NCI-H1436 treated with DMSO at 0.1 percent for 48 hours (cell line): ENCODE data around the gene LCN2.
"Not testable (repeated sequence)": the region's sequence is repeated elsewhere in the genome, so short reads cannot be mapped to it uniquely, and the experiment has no call there.

Experiments
- DNase-seq: peaks from one replicate; lab custom pipeline; 2025; lab: John Stamatoyannopoulos, UW

Gene LCN2

DNA sequence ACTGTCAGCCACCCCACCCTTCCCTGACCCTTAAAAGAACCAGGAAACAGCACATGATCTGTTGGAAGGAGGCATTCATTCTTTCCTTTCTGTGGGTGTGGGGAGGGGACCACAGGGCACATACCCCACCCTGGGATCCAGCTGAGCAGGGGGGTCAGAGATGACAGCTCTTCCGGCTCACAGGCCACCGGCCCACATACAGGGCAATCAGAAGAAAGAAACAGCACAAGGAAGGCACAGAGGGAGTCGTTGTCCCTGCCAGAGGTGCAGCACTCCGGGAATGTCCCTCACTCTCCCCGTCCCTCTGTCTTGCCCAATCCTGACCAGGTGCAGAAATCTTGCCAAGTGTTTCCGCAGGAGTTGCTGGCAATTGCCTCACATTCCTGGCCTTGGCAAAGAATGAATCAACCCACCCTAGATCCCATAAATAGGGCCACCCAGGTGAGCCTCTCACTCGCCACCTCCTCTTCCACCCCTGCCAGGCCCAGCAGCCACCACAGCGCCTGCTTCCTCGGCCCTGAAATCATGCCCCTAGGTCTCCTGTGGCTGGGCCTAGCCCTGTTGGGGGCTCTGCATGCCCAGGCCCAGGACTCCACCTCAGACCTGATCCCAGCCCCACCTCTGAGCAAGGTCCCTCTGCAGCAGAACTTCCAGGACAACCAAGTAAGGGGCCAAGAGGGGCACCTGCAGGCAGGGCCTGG, at the start of gene LCN2:
TSS of gene LCN2 (plus strand) at position 453 of the 701 bp plus-strand sequence. CDS start at position 526, 73 bp downstream.
- DNase-seq: no peak

DNA sequence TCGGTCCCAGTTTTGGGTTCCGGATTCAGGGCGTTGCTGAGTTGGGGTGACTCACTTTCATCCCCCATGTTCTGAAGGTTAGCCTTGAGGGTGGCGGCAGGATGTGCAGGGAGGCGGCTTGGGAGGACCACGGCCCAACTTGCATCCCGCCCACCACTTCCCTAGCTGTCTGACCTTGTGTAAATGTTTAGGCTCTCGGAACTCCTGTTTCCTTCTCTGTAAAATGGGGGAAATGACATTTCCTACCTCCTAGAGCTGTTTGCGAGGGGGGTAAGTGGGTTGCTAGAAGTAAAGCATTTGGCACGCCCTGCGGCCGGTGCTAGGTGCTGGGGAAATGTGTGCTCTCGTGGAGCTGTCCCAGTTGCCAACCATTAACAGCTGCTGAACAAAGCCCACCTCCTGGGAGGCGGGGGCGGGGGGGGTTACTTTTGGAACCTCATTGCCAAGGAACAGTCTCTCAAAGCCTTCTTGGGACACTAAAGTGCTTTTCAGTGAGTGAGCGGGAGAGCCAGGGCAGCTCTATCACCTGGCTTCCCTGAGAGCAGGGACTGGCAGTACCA, 49.2 kb upstream of the LCN2 start:
- DNase-seq: no peak

DNA sequence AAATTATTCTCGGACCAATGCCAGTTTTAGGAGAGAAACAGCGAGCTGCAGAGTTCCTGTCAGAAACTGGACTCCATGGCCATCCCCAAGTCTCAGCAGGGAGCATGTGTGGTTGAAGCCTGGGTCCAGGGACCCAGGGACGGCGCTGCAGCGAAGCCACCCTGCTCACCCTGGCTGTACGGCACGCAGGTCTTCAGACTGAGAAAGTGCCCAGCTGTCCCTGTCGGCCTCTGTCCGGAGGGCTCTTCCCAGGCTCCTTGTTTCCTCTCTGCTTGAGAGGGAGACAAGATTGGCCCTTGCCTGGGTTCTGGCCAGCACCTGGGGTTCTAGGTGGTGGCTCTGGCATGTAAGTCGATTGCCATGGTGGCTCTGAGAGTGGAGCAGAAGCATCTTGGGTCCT, 48.7 kb upstream of the LCN2 start:
- no peak for DNase-seq

DNA sequence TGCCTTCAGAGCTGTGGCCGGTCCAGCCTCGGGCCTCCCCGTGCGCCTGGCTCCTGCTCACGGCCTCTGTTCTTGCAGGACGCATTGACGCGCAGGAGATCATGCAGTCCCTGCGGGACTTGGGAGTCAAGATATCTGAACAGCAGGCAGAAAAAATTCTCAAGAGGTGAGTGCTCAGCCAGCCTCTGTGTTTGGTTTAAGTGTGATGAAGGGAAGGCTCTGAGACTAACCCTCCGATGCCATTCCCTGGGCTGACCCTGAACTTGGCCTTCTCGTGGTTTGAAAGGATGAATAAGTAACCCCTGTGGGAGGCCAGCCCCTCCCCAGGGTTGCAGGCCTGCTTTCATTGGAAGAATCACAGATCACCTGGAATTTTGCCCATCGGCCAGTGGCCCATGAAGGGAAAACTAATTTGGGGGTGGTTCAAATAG, 48.0 kb upstream of the LCN2 start:
- no peak for DNase-seq

DNA sequence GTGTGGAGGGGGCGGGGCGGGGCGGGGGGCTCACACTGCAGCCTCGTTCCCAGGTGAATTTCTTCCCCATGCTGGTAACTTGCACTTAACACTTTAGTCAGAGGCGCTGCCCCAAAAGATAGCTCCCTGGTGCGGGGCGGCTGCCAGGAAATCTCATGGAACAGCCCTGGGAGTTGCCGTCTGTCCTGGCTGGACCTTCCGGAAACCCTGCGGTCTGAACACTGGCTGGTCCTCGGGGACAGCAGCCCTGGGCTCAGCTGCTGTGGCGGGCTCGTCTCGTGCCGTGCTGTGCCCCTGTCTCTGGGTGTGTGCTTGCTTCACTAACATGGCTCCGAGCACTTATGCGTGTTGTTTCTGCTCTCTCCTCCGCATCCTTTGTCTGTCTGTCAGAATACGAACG, 47.6 kb upstream of the LCN2 start:
- DNase-seq: no peak

DNA sequence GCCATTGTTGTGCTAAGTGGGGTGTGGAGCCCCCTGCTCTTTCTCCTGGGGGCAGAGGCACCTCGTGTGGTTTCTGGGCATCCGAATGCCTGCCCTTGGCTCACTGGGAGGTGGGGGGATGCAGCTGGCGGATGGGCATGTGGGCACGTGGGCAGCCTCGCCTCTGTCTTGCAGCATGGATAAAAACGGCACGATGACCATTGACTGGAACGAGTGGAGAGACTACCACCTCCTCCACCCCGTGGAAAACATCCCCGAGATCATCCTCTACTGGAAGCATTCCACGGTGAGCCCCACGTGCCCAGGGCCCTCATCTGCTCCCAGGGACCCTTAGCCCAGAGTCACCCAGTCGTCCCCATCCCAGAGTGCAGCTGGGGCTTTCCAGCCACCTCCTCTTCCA, 47.1 kb upstream of the LCN2 start:
- no peak for DNase-seq

DNA sequence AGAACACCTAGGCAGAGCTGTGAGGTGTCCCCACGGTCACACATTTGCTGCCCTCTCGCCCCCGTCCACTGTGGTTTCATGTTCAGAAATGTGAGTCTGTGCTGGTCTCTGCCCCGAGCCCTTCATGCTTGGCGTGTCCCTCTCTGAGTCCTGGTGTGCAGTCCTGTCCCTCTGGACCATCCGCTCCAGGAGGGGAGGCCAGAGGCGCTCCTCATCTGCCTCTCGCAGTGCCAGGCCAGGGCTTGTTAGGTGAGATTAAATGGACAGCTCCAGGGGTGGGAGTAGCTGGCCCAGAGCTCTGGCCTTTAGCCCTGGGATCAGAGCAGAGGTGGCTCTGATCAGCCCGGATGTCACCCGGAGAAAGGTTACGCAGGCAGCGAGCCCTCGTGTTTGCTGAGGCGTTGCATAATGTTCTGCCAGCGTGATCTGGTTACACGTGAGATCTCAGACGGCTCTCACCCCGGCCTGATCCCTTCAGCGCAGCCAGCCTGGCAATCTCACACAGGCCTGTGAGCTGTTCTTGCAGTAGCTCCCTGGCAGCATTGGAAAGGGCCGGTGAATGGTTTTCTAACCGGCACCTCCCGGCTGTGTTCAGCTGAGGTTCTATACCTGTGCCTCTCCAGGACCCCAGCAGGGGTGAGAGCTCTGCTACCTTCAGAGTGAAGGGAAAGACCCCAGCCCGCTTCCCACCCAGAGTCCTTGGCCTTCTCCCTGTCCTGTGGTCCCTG, 46.2 kb upstream of the LCN2 start:
- DNase-seq: no peak

DNA sequence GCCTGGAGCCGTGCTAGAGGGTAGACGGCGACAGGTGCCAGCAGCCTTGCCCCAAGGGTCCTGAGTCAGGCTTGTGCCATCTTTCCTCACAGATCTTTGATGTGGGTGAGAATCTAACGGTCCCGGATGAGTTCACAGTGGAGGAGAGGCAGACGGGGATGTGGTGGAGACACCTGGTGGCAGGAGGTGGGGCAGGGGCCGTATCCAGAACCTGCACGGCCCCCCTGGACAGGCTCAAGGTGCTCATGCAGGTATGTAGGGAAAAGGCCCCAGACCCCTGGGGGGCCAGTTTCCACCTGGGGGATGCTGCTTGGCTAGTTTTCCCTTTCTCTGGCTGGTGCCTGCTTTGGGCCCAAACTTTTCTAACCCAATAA, 45.7 kb upstream of the LCN2 start:
- DNase-seq: no peak

DNA sequence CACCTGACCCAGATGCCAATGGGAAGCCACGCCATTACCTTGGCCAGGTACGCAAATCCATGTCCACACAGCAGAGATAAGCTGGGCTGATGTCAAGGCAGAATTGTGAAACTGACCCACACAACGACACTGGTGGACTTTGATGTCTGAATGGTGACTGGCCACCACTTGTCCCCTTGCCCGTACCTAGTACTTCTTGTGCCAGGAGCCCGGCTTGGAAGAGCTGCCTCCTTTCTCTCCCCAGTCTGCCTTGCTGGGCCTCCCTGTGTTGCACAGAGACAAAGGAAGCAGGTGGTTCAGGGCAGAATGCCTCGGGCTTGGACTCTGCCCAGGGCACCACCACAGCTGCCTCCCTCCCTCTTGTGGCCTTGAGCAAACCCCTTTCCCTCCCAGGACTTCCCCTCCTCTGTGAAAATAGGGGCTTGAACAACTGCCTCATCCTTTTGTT, 45.1 kb upstream of the LCN2 start:
- DNase-seq: no peak

DNA sequence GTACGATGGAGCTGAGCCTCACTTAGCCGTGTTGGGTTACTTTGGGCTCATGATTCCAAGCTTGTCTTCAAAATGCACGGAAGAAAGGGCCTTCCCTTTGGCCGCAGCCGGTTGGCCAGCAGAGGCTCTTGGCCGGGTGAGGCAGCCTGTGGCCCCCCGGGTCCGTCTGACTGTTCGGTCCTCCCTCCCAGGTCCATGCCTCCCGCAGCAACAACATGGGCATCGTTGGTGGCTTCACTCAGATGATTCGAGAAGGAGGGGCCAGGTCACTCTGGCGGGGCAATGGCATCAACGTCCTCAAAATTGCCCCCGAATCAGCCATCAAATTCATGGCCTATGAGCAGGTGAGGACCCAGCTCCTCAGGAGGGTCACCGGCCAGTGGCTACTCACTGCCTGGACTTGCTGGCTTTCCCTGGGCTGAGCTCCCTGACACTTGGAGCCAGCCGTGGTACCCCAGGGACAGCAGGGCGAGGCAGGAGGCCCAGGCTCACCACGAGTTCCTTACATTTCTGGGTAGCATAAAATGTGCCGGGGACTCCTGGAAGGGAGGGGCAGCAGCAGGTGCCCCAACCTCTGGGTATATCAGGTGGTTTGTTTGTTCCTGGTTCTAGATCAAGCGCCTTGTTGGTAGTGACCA, 43.6 kb upstream of the LCN2 start:
- DNase-seq: no peak

DNA sequence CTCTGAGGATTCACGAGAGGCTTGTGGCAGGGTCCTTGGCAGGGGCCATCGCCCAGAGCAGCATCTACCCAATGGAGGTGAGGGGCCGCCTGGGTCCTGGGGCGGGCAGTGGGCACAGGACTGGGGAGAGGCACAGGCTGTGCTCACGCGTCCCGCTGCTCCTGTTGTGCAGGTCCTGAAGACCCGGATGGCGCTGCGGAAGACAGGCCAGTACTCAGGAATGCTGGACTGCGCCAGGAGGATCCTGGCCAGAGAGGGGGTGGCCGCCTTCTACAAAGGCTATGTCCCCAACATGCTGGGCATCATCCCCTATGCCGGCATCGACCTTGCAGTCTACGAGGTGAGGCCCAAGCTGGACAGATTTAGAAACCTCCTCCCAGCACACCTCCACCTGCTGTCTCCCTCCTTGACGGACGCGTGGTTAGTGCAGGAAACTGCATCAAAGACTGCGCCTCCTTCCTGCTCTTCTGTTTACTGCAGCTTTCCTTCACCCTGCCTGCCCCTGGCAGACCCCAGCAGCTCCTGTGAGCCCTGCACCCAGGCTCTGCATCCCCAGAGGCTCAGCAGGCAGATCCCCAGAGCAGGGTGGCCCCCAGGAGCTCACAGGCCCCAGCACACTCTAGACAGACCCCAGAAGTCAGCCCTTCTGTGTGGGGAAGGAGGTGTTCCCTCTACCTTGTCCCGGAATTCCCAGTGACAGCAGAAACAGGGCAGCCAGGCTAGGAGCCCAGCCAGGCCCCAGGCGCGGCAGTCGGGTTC, 42.9 kb upstream of the LCN2 start:
- no peak for DNase-seq

DNA sequence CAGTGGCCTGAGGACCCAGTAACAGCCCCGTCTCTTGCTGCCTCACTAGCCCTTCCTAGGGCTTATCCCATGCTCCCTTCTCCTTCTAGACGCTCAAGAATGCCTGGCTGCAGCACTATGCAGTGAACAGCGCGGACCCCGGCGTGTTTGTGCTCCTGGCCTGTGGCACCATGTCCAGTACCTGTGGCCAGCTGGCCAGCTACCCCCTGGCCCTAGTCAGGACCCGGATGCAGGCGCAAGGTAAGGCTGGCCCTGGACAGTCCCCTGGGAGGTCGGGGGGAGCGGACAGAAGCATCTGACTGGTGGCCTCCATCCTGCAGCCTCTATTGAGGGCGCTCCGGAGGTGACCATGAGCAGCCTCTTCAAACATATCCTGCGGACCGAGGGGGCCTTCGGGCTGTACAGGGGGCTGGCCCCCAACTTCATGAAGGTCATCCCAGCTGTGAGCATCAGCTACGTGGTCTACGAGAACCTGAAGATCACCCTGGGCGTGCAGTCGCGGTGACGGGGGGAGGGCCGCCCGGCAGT, 42.2 kb upstream of the LCN2 start:
- no peak for DNase-seq

DNA sequence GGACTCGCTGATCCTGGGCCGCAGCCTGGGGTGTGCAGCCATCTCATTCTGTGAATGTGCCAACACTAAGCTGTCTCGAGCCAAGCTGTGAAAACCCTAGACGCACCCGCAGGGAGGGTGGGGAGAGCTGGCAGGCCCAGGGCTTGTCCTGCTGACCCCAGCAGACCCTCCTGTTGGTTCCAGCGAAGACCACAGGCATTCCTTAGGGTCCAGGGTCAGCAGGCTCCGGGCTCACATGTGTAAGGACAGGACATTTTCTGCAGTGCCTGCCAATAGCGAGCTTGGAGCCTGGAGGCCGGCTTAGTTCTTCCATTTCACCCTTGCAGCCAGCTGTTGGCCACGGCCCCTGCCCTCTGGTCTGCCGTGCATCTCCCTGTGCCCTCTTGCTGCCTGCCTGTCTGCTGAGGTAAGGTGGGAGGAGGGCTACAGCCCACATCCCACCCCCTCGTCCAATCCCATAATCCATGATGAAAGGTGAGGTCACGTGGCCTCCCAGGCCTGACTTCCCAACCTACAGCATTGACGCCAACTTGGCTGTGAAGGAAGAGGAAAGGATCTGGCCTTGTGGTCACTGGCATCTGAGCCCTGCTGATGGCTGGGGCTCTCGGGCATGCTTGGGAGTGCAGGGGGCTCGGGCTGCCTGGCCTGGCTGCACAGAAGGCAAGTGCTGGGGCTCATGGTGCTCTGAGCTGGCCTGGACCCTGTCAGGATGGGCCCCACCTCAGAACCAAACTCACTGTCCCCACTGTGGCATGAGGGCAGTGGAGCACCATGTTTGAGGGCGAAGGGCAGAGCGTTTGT, 41.6 kb upstream of the LCN2 start:
- DNase-seq: no peak

DNA sequence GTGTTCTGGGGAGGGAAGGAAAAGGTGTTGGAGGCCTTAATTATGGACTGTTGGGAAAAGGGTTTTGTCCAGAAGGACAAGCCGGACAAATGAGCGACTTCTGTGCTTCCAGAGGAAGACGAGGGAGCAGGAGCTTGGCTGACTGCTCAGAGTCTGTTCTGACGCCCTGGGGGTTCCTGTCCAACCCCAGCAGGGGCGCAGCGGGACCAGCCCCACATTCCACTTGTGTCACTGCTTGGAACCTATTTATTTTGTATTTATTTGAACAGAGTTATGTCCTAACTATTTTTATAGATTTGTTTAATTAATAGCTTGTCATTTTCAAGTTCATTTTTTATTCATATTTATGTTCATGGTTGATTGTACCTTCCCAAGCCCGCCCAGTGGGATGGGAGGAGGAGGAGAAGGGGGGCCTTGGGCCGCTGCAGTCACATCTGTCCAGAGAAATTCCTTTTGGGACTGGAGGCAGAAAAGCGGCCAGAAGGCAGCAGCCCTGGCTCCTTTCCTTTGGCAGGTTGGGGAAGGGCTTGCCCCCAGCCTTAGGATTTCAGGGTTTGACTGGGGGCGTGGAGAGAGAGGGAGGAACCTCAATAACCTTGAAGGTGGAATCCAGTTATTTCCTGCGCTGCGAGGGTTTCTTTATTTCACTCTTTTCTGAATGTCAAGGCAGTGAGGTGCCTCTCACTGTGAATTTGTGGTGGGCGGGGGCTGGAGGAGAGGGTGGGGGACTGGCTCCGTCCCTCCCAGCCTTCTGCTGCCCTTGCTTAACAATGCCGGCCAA, 40.8 kb upstream of the LCN2 start:
- no peak for DNase-seq

DNA sequence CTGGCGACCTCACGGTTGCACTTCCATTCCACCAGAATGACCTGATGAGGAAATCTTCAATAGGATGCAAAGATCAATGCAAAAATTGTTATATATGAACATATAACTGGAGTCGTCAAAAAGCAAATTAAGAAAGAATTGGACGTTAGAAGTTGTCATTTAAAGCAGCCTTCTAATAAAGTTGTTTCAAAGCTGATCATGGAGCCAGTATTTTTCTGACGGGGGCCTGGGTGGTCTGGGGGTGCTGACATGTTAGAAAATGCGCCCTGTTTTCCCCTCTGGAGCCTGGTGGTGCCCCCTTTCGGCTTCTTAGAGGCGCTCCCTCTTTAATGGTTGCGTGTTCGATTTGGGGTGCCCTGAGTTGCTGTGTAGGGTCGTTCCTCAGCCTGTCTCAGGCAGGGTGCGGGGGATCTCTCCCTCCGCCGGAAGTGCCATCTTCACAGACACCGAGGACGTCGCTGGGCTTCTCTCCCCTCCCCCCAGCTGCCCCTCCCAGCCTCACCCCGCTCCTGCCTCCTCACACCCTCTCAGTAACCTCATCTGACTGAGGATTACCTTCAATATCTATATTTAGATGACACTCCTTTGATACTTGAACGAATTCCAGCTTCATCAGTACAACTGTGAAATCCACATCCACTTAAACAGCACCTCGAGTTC, 40.1 kb upstream of the LCN2 start:
- no peak for DNase-seq

DNA sequence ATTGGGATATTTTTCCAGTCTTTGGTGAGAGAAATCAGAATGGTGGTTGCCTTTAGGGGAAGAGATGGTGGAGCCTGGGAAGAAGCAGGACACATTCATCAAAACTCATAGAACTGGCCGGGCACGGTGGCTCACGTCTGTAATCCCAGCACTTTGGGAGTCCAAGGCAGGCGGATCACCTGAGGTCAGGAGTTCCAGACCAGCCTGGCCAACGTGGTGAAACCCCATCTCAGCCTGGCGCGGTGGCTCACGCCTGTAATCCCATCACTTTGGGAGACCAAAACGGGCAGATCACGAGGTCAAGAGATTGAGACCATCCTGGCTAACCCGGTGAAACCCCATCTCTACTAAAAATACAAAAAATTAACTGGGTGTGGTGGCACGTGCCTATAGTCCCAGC, 37.5 kb upstream of the LCN2 start:
- not testable (repeated sequence) for DNase-seq

DNA sequence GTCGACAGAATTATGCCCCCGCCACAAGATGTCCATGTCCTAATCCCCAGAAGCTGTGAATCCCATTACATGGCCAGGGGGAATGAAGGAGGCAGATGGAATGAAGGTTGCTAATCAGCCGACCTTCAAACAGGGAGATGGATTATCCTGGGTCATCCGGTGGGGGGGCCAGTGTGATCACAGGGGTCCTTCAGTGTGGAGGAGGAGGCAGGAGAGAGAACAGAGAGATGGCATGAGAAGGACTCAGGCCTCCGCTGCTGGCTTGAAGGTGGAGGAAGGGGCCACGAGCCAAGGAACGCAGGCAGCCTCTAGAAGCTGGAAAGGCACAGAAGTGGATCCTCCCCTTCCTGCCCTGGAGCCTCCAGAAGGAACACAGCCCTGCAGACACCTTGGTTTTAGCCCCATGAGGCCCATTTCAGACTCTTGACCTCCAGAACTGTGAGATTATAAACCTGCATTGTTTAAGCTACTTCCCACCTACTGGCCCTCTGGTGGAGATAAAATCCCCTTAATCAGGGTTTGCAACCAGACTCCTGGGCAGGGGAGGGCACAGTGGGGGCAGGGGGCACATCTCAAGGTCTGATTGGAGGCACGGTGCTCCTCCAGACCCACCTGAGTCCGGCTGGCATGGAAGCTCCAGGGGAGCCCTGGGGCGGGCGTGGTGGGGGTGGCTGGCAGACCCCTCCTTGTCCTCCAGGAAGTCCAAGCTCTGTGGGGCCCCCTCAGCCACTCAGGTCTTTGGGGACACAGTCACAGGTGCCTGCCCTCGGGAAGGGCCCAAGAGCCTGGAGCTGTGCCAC, 35.5 kb upstream of the LCN2 start:
- no peak for DNase-seq

DNA sequence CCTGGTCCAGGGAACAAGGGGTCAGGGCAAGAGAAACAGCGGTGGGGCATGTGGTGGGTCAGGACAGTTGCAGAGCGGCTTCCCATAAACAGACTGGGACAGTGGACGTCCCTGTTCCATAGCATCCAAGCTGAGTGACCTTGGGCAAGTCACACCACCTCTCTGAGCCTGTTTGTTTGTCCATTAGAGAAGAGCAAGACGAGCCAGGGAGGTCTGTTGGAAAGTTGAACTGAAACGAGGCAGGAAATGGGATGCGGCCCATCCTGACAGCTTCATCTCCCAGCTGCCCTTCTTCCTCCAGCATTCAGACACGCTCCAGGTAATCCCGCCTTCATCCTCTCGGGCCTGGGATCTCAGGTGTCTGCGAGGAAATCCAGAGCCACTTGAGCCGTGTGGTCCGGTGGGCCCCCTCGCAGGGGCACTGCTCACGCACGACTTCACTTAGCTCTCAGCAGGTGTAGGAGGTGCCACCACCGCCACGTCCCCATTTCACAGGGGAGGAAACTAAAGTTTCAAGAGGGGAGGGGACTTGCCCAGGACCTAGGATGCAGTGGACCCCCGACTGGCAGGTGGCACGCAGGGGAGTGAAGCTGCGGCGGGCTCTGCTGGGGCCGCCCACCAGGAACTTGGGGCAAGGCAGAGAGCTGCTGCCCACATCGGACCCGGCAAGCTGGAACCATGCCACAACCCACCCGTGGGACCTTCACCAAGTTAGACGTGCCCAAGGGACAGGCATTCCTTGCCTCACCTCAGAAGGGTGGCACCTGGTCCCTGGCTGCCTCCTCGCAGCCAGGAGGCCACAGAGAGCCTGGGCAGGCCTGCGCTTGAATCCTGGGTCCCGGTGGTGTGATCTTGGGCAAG, 34.7 kb upstream of the LCN2 start:
- no peak for DNase-seq
